H1 (cell line): ENCODE measurements around the gene DUSP1.

ENCODE experiments used
- EP300 ChIP-seq, 2 experiments: IDR thresholded peaks; 1 replicate in 1 of 2; 2 replicates in 1 of 2; pipeline ENCODE4 v1.6.1; 2011 to 2012; ENCODE audit warnings: low read depth in 2 of 2, low read length in 2 of 2, mild to moderate bottlenecking in 2 of 2, borderline replicate concordance in 1 of 2, inconsistent platforms in 1 of 2, moderate library complexity in 1 of 2
- GABPA ChIP-seq: IDR thresholded peaks from 2 replicates; pipeline ENCODE4 v1.6.1; 2011; ENCODE audit warnings: mild to moderate bottlenecking, low read length, moderate library complexity, borderline replicate concordance; ENCODE audit not compliant: insufficient read depth
- HDAC2 ChIP-seq, 2 experiments: fragments of 300-600 bp in 1 of 2; sonication (generic) in 1 of 2; IDR thresholded peaks; 2 replicates each; pipeline ENCODE4 v1.6.1; 2011 to 2012; ENCODE audit warnings: low read depth in 2 of 2, low read length in 2 of 2, mild to moderate bottlenecking in 2 of 2, moderate library complexity in 2 of 2, borderline replicate concordance in 1 of 2, inconsistent platforms in 1 of 2
- POLR2A ChIP-seq, 2 experiments: IDR thresholded peaks; 1 replicate in 1 of 2; 2 replicates in 1 of 2; pipeline ENCODE4 v1.6.1; 2011; ENCODE audit warnings: low read depth in 2 of 2, low read length in 2 of 2, mild to moderate bottlenecking in 2 of 2; ENCODE audit errors: control extremely low read depth in 1 of 2
- TCF12 ChIP-seq: IDR thresholded peaks from 2 replicates; pipeline ENCODE4 v1.6.1; 2011; ENCODE audit warnings: low read depth, mild to moderate bottlenecking, low read length
- USF2 ChIP-seq: IDR thresholded peaks from 2 replicates; pipeline ENCODE4 v1.6.1; 2011; ENCODE audit warnings: low read length, improper control_type of control experiment
- YY1 ChIP-seq: IDR thresholded peaks from 2 replicates; pipeline ENCODE4 v1.6.1; 2011; ENCODE audit warnings: low read depth, mild to moderate bottlenecking, low read length
- TF ChIP-seq, protein P1 (sequence below), 3 experiments: IDR thresholded peaks; 1 replicate in 2 of 3; 2 replicates in 1 of 3; pipeline versions ENCODE4 v1.5.1 to v1.6.1; 2011; ENCODE audit warnings: low read length in 3 of 3, mild to moderate bottlenecking in 3 of 3, inconsistent platforms in 2 of 3, low read depth in 1 of 3, moderate library complexity in 1 of 3; ENCODE audit not compliant: insufficient read depth in 1 of 3; ENCODE audit errors: control extremely low read depth in 1 of 3

DNA sequence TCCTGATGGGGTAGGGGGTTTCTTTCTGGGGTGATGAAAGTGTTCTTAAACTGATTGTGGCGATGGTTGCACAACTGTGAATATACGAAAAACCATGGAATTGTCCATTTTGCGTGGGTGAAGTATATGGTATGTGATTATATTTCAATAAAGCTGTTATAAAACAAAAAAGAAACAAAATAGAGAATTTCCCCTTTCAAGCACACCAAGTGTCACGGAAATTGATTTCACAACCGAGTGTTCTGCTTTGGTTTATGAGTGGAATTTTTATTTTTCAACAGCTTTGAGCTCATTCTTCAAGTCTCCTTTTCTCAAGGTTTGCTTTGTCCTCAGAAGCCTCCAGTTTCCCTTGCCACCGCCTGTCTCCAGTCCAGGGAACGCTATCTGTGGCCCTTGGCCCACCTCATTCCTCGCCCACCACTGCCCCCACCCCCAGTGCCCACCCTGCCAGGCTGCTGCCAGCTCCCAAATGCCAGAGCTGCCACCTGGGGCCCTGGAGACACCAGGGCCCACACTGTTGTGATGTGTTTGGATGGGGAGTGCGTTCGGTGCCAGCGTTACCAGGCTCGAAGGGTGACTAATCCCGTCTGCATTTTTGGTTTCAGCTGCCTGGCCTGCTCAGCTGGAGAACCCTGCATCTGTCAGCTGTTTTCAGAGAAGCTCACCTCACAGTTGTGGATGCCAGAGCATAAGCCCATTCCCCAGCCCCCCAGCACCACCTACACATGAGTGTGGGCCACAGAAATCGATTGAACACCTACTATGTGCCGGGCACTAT lies 30.4 kb downstream of the DUSP1 start:
- no peak for TF ChIP-seq EP300 (IDR thresholded peaks at IDR 0.05; ENCODE audit: borderline replicate concordance in 1 of 2, low read depth in 2 of 2, low read length in 2 of 2)
- TF ChIP-seq POLR2A (IDR thresholded peaks at IDR 0.05; ENCODE audit: control extremely low read depth in 1 of 2, low read depth in 2 of 2, low read length in 2 of 2) = no peak
- no peak for TF ChIP-seq TCF12
- TF ChIP-seq, protein P1, sequence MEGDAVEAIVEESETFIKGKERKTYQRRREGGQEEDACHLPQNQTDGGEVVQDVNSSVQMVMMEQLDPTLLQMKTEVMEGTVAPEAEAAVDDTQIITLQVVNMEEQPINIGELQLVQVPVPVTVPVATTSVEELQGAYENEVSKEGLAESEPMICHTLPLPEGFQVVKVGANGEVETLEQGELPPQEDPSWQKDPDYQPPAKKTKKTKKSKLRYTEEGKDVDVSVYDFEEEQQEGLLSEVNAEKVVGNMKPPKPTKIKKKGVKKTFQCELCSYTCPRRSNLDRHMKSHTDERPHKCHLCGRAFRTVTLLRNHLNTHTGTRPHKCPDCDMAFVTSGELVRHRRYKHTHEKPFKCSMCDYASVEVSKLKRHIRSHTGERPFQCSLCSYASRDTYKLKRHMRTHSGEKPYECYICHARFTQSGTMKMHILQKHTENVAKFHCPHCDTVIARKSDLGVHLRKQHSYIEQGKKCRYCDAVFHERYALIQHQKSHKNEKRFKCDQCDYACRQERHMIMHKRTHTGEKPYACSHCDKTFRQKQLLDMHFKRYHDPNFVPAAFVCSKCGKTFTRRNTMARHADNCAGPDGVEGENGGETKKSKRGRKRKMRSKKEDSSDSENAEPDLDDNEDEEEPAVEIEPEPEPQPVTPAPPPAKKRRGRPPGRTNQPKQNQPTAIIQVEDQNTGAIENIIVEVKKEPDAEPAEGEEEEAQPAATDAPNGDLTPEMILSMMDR (IDR thresholded peaks at IDR 0.05; ENCODE audit: control extremely low read depth in 1 of 3, insufficient read depth in 1 of 3, low read depth in 1 of 3, low read length in 3 of 3) = no peak
- no peak for TF ChIP-seq HDAC2 (IDR thresholded peaks at IDR 0.05; ENCODE audit: borderline replicate concordance in 1 of 2, low read depth in 2 of 2, low read length in 2 of 2)
- TF ChIP-seq USF2 = no peak
- TF ChIP-seq YY1 = no peak
- no peak for TF ChIP-seq GABPA
